Activated CD8-positive, alpha-beta memory T cell treated with anti-CD3 and anti-CD28 coated beads, Interleukin-2, amount 50 U/mL, for 24 hours (primary cell): Measurements from ENCODE around the gene PYROXD2.

Experiments used
- DNase-seq: peaks from one replicate; pipeline ENCODE4 v3.0.0-alpha.2; 2020; ENCODE audit errors: extremely low read depth

The PYROXD2 gene

DNA sequence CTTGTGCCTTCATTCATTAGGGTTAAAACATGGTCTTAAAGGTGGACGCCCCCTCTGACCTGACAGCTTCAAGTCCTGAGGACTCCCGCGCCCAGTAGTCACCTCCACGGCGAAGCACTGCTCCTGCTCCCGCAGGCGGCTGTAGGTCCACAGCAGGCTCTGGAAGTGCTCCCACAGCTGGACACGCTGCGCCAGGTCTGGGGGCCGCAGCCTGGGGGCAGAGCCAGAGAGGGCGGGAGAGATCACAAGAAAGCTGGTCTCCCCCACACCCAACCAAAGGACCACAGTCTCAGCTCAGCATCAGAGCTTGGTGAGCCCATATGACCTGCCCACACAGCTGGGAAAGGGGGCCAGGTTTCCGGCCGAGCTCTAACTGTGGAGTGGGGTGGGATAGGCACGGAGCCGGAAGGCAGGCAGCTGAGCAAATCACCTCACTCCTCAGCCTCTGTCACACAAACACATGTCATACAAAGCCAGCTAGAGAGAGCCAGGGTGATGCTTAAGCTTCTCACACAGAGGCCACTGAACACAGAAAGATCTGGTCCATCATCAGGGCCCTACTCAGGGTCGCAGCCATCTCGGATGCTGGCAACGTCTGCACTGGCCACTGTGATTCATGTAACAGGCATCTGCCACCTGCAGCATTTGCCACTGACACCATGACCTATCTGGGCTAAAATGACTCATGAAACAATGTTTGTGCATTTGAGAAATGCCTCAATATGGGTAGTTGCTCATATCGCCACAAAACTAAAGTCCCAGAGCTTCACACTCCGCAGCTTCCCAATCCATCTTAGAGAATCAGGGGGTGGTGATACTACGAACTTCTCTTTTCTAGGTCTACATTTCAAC is 19.1 kb upstream of the PYROXD2 start:
- DNase-seq = no peak

DNA sequence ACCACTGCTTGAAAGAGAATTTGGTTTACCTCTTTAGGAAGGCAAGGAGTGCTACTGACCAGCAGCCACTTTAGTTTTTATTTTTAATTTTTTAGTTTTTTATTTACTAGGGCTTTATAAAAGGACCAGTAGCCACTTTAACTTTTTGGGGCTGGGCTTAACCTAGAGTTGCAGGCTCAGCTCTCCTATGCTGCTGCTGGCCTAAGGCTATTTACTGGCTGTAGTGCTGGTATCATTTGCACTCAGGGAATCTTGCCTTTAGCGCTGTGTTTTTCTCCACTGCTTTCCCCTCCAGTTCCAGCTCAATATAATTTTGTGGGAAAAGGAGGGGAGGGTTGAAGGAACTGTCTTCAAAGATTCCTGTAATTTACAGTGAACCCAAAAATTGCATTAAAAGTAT is 18.4 kb upstream of the PYROXD2 start:
- no peak for DNase-seq

DNA sequence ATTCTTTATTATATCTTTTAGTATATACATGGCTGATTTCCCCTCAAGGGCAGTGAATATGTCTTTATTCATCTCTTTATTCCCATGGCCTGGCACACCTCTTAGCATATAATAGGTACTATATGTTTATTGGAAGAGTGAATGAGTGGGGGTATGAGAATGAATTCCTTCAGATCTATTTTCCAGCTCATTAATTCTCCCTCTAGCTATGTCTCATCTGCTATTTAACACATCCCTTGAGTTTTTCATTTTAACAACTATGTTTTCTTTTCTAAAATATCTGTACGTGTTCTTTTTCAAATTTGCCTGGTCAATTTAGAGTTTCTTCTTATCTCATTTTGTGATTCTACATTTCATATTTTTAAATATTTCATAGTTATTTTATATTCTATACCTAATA is 17.3 kb upstream of the PYROXD2 start:
- DNase-seq = no peak

DNA sequence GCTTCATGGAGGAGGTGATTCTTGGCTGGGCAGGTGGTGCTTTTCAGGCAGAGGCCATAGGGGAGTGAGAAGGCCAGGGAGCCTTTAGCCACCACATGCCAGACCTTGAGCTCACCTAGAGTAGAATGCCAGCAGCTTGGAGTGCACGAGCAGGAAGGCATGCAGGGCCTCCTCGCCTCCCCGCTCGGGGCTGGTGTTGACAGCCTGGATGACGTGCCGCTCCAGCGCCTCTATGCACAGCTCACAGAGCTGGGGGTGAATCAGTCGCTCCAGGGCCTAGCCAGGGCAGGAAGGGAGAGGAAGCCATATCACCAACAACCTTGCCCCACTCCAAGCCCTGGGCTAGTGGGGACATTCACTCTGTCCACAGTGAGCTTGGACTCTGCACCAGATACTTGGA is 16.0 kb upstream of the PYROXD2 start:
- no peak for DNase-seq

DNA sequence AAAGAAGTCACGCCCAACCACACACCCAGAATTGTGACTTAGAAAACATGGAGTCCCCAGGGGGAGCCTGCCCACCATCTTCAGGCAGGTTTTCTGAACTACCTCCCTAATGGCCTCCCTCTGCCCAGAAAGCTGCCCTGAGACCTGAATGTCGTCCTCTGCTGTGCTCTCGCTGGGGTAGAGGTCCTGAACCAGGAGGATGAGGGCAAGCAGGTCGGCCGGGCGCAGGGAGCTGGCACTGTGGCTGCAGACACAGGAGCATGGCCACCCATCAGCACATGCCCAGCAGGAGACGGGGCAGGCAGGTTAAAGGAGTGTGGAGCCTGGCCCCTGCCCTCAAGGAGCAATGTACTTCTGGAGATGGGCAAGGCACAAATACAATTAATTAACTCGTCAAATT is 15.4 kb upstream of the PYROXD2 start:
- DNase-seq = no peak

DNA sequence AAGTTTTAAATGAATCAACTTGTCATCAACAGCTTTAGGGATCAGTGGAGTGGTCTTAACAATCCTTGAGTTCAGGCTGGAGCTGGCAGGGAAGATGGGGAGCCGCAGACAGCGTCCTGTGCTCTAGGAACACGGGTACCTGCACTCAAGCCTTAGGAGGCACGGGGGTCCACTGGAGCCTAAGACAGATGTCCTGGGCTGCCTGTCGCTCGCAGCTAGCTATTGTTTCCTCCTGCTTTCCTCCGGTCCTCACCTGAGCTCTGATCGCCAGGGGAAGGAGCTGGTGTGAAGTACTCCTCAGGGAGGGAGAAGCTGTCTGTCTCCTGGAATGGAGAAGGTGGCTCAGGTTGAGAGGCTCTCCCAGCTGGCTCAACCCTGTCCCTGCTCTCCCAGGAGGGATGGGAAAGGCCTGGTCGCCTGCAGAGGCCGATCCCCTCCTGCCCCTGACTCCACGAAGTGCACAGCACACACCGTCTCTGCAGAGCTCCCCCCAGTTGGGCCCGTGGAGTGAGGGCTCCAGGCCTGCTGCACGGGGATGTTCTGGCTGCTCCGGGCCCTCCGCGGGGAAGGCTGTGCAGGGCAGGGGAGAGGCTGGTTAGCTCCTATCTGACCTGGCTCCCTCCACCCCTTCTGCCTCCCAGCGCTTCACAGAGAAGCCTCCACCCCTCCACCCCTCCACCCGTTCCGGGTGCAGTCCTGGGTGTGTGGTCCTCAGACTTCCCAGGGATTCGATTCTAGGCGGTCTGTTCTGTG is 14.5 kb upstream of the PYROXD2 start:
- DNase-seq = no peak

DNA sequence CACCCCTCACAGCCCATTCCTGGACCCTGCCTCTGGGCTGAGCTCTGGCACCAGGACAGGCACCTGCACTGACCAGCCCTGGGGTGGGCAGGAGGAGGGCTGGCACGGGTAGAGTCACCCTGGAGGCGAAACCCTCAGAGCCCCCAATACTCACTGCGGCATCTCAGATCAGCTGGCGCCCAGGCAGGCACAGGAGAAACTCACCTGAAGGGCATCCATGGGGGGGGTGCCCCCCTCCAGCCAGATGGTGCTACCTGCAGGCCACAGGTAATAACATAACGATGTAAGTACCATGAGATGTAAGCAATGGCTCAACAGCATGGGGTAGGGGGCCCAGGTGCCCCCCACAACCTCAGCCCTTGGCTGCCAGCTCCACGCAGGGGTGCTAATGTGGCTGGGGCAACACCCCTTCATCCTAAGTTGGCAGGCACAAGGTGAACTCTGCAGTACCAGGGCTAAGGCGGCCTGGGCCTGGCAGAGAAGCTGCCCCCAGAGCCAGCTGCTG is 12.1 kb upstream of the PYROXD2 start:
- DNase-seq = no peak

DNA sequence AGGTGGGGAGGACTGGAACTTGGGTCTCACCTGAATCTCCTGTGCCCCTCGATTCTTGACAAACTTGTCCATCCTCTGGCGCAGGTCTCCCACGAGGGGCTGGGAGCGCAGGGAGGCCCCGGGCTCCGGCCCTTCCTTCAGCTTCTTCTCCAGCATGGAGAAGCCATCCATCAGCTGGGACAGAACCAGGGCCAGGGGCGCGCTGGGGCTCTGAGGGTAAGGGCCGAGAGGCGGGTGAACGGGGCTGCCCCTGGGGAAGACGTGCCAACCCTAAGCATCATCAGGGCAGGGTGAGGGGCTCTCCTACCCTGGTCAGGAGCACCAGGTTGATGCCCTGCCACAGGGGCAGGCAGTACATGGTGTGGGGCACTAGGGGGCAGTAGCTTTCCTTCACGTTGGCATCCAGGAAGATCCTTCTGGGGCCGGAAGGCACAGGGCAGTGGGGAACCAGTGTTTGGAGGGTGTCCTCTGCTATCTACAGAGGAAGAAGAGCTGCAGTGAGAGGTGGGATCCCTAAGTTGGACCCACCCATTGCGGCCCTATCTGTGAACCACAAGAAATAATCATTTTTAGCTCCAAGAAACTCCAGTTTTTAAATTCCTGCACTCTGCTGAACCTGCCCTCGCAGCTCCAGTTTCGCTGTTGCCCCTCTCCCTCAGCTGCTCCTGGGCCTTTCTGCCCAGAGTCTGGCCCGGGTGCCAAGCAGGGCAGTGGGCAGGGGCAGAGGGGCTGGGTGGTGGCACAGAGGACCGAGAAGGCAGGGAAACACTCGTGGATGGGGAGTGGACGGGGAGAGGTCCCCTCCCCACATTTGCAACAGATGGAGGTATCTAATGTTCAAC is 10.8 kb upstream of the PYROXD2 start:
- no peak for DNase-seq

DNA sequence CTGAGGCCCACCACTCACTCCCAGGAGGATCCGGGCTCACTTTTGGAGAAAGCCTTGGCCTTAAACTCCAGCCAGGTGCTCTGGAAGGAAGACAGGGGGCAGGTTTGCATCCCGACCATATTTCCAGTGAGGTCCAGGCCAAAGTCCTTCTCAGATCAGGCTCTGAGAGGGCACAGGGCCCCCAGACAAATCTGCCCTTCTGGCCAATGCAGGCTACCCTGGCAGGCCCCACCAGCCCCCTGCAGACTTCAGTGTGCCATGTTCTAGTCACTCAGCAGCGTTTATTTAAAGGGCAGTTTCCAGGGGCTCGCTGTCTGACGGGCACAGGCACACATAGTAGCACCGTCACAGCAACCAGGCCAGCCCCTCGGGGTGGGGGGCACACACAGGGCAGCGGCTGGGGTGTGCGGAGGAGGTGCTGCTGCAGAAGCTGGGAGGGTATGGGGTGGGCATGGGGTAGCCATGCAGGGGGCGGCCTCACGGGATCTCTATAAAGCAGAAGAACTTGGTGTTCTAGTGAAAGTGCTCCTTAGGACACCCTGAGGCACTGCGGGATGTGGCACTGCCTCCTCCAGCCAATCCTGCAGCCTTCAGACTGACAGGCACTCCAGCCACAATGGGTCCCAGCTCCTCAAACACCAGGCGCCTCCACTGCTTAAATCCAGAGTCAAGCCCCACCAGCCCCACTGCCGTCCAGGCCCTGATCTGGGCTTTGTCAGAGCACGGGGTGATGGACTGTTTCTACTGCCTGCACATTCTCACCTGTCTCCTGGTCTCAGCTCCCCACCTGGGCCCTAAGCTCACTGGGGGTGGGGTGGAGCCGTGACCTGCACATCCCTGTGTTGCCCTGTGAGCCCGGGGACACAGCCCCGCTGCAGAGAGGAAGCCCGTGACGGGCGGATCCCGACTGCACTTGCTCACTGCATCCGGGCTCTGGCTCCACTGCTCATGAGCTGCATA is 9.6 kb upstream of the PYROXD2 start:
- DNase-seq = no peak

DNA sequence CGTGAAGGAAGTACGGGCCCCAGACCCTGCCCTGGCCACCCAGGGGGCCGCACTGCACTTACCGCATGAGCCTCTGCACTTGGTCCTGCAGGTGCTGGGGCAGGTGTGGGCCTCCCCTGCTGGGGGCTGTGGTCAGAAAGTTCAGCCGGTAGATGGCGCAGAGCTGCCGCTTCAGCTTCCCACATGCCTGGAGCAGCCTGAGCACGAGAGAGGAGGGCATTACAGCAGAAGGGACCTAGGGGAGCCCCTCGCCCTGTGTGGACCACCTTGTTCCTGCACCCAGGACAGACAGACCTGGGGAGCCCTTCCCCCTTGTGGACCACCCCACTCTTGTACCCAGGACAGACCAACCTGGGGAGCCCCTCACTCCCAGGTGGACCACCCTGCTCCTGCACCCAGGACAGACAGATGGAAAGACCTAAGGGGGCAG is 8.7 kb upstream of the PYROXD2 start:
- no peak for DNase-seq

DNA sequence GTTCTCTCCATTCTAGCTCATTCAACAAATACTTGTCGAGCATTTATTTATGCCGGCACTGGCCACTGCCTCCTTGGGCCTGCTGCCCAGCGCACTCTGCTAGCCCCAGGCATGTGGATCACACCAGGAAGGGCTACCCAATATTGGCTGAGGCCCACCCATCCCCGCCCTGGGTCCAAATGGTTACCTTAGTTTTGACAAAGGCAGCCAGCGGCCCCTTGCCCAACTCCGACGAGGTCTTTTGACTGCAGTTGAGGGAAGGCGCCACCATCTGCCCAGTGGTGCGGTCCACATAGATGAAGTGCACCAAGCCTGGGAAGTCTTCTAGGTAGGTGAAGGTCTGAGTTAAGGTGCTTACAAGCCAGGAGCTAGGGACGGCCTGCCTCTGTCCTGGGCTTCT is 7.2 kb upstream of the PYROXD2 start:
- DNase-seq = no peak

DNA sequence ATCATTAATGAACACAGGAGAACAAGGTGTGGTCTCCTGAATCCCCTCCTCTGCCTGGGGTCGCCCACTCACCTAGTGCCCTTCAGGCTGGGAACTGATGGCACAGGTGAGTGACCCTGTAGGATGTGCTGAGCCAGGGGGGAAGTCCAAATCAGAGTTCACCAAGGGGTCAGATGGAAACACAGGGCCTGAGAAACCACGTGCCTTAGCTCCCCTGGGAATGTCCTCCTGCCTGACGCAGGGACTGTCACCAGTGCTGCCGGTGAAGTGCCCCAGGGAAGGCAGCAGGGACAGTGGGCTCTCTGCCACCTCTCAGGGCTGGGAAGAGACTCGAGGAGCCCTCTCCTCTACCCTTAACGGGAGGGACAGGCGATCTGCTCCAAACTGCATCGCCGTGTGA is 5.8 kb upstream of the PYROXD2 start:
- DNase-seq = no peak

DNA sequence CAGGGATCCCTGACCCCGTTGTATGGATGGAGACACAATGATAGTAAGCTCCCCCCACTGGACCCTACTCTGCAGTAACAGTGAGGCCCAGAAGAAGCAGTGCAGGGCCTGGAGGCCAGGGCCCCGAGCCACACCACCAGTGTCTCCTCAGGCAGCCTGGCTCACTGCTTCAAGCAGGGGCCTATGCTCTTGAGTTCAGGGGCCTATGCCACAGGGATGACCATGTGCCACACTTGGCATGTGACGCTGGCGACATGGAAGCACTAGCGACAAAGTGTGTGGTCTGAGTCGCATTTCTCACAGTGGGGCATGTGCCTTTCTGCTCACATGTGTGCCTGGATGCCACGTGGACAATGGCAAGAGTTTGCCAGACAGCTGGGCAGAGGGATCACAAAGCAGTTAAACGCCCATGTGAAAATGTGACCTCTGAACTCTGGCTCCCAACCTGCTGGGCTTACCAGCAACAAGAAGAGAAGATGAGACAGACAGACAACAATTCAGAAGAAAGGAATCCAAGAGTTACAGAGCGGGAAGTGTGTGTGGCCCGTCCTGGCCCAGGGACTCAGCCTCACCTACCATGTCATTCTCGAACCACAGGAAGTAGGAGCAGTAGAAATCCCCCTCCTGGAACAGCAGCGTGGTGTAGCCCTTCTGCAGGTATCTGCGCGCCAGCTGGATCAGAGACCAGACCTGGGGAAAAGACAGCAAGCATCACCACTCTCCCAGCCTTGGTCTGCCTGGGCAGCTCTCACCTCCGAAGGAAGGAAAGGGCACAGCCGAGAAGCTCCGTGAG is 4.7 kb upstream of the PYROXD2 start:
- no peak for DNase-seq

DNA sequence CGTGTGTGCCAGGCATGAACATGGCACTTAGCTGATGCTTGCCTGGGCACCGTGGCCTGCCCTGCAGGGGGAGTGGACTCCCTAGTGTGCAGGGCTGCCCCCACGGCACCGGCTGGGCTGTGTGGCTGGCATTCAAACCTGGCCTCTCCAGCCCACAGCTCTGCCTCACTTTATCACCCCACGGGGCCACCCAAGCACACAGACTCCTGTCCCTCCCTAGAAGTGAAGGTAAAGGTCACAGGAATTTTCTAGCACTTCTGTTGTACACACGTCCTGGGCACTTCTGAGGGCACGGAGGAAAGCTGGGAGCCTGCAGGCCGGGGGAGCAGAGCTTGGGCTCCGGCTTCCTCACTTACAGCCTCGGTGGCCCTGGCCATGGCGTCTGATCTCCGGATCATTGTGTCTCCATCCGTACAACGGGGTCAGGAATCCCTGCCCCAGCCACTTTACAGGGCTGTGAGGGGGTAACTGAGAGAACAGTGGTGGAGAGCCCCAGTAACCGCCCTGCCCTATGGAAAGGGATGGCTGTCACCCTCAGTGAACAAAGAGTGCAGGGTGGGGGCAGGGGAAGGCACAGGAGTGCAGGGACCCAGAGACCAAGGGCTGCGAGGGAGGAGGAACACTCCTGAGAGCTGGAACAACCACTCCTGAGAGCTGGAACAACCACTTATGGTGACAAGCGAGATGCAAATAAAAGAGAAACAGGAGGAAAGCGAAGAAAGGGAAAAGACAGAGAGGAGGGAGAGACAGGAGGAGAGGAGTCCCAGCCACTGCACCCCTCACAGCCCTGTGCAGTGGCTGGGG is 3.9 kb upstream of the PYROXD2 start:
- DNase-seq = no peak

DNA sequence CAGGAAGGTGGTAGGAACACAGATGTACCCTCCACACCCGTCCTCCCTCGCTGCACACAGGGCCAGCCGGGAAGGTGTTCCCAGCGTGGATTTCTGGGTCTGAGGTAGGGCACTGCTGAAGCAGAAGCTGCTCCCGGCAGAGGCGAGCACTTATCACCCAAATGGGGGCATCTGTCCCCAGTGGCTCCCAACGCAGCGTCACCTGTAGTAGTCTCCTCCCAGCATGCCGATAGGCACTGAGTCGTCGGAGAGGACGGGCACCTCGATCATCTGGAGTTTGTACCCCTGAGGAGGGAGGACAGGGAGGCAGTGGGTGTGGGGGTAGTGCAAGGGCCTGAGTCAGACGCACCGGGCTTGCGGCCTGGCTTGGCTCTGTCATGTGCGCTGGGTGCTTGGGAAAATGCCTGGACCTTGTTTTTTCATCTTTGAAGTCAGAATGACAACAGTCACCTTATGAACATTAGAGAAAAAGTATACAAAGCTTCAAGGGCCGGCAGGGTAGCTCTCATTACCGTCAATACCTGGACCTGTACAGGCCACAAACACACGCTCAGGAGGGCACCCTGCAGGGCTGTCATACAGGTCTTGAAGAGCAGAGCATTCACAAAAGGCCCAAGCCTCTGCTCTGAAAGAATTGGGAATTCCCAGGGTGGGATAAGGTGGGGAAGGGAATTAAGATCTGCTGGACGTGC is 3.1 kb upstream of the PYROXD2 start:
- no peak for DNase-seq

DNA sequence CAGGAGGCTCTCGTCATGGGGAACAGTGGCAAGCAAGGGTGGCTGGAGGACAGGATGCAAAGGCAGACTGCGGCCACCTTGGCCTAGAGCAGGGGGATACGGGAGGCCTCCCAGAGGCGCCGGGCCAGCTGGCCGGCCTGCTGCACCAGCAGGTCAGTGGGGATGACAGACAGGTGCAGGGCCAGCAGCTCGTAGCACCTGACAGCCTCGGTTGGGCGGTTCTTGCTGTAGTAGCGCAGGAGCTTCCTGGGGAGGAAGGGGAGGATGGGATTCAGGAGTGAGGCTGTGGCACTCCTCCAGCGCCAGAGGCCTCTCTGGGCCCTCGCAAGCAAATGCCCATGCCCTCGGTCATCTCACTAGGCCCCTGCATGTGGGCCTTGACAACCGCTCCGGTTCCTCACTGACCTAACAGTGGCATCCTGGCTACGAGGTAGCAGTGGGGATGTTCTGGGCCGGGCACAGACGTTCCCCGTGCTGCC is 2.5 kb upstream of the PYROXD2 start:
- no peak for DNase-seq

DNA sequence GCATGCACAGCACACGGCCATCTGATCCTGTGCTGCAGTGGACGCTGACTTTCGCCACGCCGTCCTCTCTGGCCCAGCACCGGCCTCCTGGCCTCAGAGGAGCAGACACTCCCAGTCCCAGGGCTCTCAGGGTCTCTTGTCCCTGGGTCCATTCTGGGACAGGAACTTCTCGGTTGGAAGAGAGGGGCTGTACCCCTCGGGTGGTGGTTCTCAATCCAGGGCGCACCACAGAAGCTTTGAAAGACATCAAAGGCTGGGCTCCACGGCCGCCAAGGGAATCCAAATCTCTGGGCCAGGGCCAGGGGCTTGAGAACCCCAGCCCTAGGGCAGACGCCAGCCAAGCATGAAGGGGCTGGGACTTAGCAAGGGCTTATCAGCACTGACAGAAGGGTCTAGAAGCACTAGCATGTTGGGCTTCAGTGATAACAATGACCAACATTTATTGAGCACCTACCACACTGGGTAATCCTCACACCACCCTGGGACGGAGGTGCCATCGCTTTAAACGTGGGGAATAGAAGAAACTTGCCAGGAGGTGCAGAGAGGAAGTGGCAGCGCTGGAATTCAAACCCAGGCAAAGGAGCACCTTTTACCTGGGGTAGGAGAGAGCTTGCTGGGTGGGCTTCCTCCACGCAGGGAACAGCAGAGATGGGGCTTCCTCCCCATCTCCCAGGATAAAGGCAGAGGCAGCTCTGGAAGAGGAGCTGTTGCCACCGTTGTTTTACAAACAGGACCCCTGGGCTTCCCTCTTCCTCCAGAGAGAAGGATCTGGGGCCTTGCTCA is 1.8 kb upstream of the PYROXD2 start:
- no peak for DNase-seq

DNA sequence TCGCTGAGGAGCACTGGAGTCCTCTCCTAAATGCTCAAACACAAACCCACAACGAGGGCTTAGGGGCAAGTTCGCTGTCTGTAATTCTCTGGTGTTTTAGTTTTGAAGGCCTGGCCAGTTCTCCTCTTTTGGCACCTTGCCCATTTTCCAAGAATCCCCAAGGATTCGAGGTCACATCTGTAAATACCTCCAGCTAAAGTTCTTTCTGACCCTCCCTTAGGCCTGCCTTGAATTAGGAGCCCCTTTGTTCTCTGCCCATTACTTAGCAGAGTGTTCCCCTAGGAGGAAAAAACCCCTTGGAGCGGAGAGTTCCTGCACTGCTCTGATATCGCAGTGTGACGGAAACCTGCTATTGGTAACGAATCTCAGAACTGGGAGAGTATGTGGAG is 743 bp upstream of the PYROXD2 start:
- DNase-seq = no peak
